ENCODE results near the gene SMIM36. TPM values are rescaled to one million over a fixed set of nuclear protein-coding genes. Genes with fewer than 3 reads are reported as not detected.
"Not testable (repeated sequence)": the region's sequence is repeated elsewhere in the genome, so short reads cannot be mapped to it uniquely, and the experiment has no call there.

Gene SMIM36
- total RNA-seq, 2 donors from 2014 or later, result not detected

DNA sequence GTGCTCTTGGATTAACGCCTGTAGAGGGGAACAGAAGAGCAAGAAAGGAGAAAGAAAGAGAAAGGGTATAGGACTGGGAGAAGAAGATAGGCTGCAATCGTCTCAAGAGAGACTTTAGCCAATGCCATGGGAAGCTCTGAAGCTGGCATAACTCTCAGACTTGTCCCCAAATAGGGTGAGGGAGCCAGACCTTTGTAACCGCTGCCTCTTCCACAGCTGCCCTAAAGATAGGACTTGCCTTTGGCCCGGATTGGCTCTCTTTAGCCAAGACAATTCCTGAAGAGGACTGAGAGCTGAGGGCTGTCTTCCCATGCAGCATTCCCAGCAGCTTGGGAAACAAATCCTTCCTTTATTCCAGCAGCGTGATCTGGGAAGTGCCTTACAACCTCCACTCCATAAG lies 68.8 kb downstream of the SMIM36 start:
- intact Hi-C loops (cut with DNase I), result no loop called here
- no peak for DNase-seq (ENCODE audit: low spot score)

DNA sequence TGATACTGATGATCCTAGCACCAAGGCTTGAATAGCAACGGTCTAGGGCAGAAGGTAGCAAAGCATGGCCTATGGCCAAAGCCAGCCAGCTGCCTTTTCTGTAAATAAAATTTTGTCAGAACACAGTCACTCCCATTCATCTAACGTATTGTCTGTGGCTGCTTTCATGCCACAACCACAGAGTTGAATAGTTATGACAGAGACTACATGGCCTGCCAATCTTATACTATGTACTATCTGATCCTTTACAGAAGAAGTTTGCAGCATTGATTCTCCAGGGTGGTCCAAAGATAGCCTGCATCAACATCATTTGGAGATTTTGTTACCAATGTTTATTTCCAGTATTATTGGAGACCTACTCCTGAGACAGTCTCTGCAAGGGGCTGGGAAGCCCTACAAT lies 69.7 kb downstream of the SMIM36 start:
- intact Hi-C loops (cut with DNase I), result no loop called here
- DNase-seq (ENCODE audit: low spot score), result no peak

DNA sequence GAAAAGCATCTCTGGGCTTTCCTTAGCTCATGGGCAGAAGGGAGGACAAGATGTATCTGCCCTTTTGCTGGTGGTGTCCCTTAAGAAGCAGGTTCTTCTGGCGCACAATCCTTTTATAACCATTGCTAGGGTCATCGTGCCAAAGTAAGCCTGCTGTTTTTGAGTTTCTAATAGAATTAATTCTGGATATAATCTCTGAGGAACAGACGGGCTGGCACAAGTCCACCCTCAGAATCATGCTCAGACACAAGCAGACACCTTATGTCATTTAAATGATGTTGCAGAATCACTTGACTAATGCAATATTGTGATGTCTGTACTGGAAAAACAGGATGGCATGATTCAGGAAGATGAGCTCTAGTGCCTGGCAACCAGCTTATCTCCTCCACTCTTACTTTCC lies 70.9 kb downstream of the SMIM36 start:
- no peak for DNase-seq (ENCODE audit: low spot score)
- intact Hi-C loops (cut with DNase I), result no loop called here

DNA sequence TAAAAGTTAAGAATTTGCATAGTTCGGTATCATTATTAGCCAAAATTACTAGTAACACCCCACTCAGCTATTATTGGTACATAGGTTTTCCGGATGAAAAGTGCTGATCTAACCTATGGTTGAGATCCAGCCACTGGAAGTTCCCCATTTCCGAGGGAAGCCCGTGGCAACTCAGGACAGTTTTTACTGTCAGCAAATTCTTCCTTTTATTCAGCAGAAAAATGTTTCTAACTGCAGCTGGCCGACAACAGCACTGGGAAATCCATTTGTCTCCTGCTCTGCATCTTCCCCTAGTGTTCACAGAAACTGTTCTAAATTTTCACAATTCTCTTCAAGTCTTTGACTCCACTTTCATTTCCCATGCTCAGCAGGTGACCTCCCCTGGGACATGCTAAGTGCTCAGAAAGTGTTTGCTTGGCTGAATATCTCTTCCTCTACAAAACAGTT lies 74.1 kb downstream of the SMIM36 start:
- no peak for DNase-seq (ENCODE audit: low spot score)
- intact Hi-C loops (cut with DNase I), result no loop called here

DNA sequence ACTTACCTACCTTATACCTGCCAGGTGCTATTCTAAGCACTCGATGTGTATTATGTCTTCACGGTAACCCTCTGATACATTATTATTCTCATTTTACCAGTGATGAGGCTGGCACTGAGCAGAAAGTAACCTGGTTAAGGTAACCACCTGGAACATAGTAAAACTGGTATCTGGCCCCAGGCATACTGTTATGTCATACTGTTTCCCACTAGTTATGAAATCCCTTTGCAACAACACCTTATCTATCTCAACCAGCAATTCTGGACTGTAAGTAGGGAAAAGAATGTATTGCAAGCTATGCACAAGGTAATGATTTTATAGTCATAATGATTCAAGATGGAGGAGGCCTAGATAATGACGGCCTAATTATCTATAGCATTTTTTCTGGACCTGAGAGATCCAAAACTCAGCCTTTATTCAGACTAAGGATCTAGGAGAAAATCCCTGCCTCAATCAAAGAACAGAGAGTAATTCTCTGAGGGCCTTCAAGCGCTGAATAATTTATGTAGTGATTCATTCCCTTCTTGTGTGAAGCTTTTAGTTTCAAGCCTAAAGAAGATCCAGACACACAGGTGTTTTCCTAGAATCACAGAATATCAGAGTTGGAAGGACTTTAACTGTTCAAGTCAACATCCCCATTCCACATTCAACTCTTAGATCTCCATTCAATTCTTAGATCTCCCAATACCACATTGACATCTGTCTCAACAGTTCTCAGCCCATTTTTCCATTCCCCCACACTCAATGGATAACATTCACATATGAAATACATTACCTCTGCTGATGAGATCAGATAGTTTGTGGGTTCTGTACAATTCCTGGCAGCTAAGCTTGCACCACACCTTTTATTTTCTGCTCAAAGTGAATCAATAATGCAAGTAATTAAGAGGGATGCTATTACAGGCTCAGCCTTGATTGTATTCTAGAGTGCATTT lies 74.8 kb downstream of the SMIM36 start:
- intact Hi-C loops (cut with DNase I), result no loop called here
- DNase-seq (ENCODE audit: low spot score), result no peak

DNA sequence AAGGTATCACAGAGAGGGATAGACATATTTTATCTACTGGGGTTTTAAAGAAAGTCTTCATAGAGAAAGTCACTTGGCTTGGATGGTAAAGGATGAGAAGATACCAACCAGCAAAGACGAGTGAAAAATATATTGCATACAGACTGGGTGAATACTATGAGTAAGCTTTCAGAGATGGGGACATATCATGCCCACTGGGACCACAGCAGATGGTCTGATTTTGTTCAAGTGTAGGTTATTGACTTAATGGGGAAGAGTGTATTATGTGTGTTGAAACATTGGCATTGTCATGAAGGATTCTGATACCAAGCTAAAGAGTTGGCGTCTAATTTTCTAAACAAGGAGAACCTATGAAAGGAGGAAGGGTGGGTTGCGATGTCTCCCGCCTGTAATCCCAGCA lies 75.8 kb downstream of the SMIM36 start:
- intact Hi-C loops (cut with DNase I), result no loop called here
- no peak for DNase-seq (ENCODE audit: low spot score)

DNA sequence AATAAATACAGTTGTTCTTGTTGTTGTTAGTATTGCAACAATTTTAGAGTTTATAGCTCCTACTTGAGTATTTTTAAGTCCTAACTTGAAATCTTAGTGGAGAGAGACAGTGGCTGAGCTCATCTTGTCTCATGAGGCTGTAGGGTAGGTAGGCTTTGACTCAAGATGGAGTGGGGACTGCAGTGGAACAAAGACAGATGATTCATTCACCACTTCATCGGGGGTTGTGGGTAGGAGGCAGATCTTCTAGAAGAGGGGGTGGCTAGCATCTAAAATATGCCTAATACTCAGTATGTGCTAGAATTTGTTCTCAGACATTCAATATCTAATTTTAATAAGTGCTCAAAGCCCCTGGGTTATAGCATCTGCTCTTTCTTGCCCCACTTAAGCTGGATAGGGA lies 76.5 kb downstream of the SMIM36 start:
- DNase-seq (ENCODE audit: low spot score), result no peak
- intact Hi-C loops (cut with DNase I), result no loop called here

DNA sequence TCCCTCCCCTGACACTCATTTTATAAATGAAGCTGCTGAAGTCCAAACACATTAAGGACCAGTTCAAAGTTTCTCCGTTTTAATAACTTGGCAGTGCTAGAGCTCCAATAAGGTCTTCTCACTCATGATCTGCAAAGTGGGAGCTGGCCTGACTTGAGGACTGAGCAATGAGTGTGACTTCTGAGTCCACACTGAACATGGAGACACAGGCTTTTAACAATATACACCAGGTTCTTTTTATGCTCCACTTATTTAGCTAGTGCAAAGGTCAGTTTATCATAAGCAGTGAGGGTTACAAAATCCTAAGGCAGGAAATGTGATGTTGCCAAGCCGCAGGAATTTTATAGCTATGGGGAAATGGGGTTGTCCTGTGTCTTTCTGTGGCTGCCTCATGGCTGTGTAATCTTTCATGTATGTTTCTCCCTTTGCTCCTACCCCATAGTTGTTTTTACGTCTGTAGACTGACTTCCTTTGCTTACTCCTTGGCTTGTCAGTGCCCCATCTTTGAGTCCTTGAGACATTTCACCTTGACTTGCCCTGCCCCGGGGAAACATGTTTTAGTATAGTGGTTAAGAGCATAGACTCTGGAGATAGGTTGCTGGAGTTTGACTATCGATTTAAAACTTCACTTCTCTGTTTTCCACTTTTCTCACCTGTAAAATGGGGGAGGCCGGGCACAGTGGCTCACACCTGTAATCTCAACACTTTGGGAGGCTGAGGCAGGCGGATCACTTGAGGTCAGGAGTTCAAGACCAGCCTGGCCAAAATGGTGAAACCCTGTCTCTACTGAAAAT lies 77.4 kb downstream of the SMIM36 start:
- intact Hi-C loops (cut with DNase I), result no loop called here
- no peak for DNase-seq (ENCODE audit: low spot score)

DNA sequence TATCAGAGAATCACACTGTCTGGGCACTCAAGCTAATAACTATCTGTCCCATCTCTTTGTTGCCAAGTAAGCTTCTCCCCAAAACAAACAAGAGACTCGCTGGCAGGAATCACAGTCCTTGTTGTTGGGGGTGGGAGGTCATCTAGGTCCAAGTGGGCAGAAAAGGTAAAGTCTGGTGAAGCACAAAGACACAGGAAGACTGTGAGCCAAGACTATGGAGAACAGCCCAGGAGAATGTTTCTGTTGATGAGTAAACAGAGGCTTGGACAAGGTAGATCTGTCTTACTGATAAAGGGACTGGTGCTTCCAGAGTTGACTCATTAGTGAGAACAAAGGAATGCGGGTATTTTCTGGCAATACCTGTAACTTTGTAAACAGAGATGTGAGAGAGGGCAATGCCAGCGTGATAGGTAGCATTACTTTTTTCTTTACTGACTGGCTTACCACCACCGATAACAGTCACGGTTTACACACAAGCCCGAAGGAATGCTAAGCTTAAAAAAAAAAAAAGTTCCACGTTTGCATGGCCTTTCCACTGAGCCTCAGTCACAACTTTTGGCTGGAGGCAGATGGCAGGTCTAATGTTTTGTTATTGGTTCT lies 78.1 kb downstream of the SMIM36 start:
- intact Hi-C loops (cut with DNase I), result no loop called here
- no peak for DNase-seq (ENCODE audit: low spot score)

DNA sequence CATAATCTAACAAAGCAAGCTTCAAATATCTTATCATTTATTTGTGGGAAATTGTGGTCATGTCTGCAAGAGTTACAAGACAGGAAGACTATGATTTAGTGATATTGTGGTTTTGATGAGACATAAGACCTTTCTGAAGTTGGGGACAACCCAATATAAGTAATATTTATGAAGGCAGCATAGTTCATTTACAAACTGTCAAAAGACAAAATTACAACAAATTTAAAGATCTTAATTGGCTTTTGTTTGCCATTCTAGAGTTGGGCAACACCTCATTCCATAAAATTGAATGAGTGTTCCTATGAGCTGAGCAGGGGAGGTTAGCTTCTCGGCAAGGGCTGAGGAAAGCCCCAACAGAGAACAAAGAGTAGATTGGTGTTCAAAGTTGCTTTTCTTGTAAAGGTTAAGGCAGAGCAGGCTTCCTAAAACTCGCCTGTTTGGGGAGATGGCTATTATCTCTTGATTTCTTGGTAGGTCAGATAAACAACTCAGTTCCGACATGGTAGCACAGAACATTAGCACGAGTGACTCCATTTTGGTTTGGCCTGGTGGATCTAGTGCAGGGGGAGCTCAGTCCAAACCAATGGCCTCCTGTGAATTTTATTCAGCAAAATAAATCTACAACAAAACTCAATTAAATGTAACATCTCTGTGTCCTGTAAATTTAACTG lies 78.8 kb downstream of the SMIM36 start:
- DNase-seq (ENCODE audit: low spot score), result no peak
- intact Hi-C loops (cut with DNase I), result no loop called here

DNA sequence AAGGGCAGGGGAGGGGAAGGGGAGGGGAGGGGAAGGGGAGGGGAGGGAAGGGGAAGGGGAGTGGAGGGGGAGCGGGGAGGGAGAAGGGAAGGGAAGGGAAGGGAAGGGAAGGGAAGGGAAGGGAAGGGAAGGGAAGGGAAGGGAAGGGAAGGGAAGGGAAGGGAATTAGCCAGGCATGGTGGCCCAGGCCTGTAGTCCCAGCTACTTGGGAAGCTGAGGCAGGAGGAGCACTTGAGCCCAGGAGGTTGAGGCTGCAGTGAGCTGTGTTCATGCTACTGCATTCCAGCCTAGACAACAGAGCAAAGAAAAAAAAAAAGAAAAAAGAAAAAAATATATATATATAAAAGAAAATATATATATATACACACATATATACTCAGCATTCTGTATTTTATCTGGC lies 79.3 kb downstream of the SMIM36 start:
- intact Hi-C loops (cut with DNase I); DNase-seq (ENCODE audit: low spot score): not testable (repeated sequence)

DNA sequence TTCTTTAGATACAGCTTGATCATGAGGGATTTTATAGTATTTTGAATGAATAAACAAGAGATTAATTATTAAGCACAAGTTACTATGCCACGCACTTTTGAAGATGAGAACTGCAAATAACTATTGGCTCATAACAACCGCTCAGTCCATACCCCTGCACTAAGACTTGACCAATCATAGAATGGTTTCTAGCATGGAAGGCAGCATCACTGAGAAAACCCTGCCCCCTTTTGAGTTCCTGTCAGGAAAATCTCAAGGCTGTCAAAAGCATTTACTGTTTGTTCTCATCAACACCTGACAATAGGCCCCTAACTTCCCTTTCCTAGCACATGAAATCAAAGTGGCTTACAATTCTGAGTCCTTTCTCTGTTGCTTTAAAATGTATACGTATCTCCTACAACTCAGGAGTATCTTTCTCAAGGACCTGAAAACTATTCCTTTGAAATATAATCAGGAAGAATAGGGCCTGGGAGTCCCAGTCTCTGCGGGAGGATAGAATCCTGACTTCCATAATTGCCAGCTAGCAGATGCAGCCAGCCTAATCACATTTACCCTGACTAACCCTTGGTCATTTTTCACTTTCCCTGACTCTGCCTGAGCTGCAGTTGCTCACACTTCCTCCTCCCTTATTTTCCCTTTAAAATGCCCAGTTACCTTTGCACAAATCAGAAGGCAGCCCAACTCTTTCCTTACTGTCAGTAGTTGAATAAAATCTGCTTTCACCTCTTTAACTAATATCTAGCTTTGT lies 80.5 kb downstream of the SMIM36 start:
- intact Hi-C loops (cut with DNase I), result no loop called here
- DNase-seq (ENCODE audit: low spot score), result no peak

DNA sequence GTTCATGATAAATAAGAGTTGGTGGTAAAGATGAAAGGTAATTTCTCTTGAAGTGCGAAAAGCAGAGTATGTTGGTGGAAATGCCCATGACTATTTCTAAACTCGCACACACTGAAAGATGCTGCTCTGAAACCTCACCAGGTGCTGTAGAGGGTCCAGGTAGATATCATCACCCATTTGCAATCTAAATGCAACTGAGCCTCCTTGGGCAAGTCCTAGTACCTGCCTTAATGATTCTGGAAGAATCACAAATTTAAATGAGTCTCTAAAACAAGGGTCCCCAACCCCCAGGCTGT lies 83.7 kb downstream of the SMIM36 start:
- intact Hi-C loops (cut with DNase I), result no loop called here
- no peak for DNase-seq (ENCODE audit: low spot score)

DNA sequence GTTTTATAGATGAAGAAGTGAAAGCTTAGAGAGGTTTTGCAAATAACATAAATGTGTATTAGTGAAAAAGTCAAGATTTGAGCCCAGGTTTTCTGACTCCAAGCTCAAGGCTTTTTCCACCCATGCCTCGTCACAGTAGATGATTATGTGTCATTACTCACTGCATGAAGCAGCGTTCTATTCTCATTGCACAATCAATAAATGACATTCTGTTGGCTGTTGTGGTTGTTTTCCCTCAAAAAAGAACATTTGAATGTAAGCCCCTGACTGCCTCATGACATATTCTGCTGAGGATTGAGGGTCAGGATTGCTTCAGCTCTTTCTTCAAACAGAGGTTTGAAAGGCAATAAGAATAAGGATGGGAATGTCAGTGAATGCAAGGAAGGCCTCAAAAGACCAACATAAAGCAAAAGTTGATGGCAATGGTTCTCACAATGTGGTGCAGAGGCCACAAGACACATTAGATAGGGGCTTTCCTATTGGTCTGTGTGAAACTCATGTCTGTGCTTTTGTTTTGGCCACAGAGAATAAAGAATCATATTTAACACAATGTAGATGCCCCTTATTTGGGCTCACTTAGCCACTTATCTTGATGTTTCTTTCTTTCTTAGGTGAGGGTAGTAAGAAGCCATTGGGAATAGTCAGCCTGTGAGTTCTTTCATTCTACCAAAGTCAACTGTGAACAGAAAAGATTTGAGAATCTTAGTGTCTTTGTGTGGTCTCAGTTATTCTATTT lies 84.2 kb downstream of the SMIM36 start:
- intact Hi-C loops (cut with DNase I), result no loop called here

DNA sequence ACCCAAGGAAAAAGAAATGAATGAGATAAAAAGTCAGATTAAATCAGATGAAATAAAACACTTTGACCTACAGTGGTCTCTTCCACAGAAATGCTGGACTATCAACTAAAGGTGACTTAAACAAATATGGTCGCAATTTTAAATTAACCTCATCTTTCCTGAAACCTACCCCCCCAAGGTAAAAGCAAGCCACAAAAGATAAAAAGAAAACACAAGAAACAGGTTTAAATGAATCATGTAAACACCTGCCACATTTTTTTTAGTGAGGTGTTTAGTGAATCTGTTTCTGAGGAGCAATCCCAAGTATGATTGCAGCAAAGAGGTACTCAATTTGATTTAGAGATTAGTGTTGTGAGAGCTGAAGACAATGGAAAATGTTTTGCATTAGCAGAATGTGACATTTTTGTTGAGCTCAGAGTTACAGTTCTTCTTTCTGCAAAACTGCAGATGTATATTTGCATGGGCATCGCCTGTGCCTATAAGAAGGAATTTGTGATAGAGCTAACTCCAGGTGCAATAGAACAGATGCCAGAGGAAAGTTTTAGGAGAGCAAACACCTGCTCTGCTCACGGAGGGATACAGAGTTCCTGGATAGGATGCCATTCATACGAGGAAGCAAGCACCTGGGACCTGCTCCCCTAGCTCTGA lies 86.2 kb downstream of the SMIM36 start:
- no peak for DNase-seq (ENCODE audit: low spot score)
- intact Hi-C loops (cut with DNase I), result no loop called here

More for the DNA sequence above, 84.2 kb downstream of the SMIM36 start:
- DNase-seq (ENCODE audit: low spot score), result no peak

DNA sequence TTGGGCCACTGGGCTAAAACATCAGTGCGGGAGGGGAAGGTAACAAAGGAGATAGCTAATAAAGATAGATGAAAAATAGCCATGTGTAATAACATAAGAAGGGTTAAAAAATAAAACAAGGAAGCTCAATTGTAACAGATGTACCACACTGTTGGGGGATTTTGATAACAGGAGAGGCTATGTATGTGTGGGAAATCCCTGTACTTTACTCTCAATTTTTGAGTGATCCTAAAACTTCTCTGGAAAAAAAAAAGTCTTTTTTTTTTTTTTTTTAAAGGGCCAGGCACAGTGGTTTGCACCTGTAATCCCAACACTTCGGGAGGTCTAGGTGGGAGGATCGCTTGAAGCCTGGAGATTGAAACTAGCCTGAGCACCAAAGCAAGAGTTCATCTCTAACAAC lies 87.7 kb downstream of the SMIM36 start:
- intact Hi-C loops (cut with DNase I), result no loop called here
- DNase-seq (ENCODE audit: low spot score), result no peak

DNA sequence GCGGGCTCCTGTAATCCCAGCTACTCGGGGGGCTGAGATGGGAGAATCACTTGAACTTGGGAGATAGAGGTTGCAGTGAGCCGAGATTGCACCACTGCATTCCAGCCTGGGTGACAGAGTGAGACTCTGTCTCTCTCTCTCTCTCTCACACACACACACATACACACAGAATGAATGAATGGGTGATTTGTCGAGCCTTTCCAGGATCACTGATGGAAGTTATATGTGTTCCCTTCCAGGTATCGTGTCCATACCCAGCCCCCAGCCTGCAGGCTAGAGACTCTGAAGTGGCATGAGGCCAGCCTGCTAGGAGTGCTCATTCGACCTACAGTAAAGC lies 88.5 kb downstream of the SMIM36 start:
- intact Hi-C loops (cut with DNase I); DNase-seq (ENCODE audit: low spot score): not testable (repeated sequence)
